Measurements from ENCODE around the gene FMO2. TPM values are rescaled to one million over a fixed set of nuclear protein-coding genes. Genes with fewer than 3 reads are reported as not detected.
A peak's percentile ranks its signal among the peaks of the same experiment; 100 is the strongest.

Gene FMO2
- total RNA-seq, 3 donors from 2014 or later: 79.5 to 141 (median 132) TPM

DNA sequence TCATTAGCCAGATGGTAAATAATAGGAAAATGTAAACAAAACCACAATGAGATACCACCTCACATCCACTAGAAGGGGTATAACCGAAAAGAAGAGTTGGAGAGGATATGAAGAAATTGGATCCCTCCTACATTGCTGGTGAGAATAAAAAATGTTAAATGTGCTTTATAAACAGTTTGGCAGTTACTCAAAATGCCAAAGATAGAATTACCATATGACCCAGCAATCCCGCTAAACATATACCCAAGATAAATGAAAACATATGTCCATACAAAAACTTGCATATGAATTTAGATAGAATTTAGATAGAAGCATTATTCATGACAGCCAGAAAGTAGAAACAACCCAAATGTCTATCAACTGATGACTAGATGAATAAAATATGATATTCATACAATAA lies 4.4 kb upstream of the FMO2 start:
- TF ChIP-seq POLR2A (IDR thresholded peaks at IDR 0.05): no peak
- no peak for TF ChIP-seq CTCF (IDR thresholded peaks at IDR 0.05)

GRCh38 chr1:171188388-171189266 lies 3.5 kb downstream of the FMO2 start:
- Histone ChIP-seq H3K4me1 (no peaks in the 10 kb centered on the region), H3K4me3 (peak overlapping the region in 2 of 3 donors; percentile 43 to 71), H3K27me3 (no peaks in the 10 kb centered on the region), H3K36me3 (no peaks in the 10 kb centered on the region), H3K27ac (peak overlapping the region in 1 of 2 donors; percentile 56), H3K9me3 (no peaks in the 10 kb centered on the region)
- peak in 1 of 2 donors; percentile 23 for DNase-seq (ENCODE audit: low spot score in 2 of 2)
- intact Hi-C loops (cut with DNase I; ENCODE audit: low total_unique reads): no loop called here
- TF ChIP-seq CTCF (IDR thresholded peaks at IDR 0.05) (peak; percentile 41 to 68 (median 64)), POLR2A (IDR thresholded peaks at IDR 0.05) (no peak)

More for the DNA sequence above, 4.4 kb upstream of the FMO2 start:
- no peaks in the 10 kb centered on the region for H3K9me3 ChIP-seq
- H3K36me3 ChIP-seq: no peaks in the 10 kb centered on the region
- no peak overlapping the region for H3K4me3 ChIP-seq
- intact Hi-C loops (cut with DNase I; ENCODE audit: low total_unique reads): no loop called here
- H3K27ac ChIP-seq: no peak overlapping the region
- no peaks in the 10 kb centered on the region for H3K27me3 ChIP-seq
- H3K4me1 ChIP-seq: no peaks in the 10 kb centered on the region
- no peak for DNase-seq (ENCODE audit: low spot score in 2 of 2)

DNA sequence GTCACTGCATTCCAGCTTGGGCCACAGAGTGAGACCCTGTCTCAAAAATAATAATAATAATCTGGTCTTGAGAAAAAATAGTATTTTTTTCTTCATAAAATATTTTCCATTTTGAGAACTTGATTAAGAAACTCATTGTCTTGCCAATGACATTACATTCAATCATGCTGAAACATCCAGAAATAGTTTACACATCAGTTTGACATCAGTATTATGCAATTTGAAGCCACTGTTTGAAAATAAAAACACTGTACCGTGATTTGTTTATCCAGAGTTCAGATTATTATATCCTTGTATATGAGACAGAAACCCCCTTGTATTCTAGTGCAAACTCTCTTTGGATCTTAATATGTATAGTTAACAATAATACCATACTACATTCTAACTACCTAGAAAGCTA lies 6.9 kb downstream of the FMO2 start:
- H3K27me3 ChIP-seq: no peaks in the 10 kb centered on the region
- H3K9me3 ChIP-seq: no peaks in the 10 kb centered on the region
- no peaks in the 10 kb centered on the region for H3K4me1 ChIP-seq
- intact Hi-C loops (cut with DNase I; ENCODE audit: low total_unique reads): no loop called here
- TF ChIP-seq POLR2A (IDR thresholded peaks at IDR 0.05): no peak
- TF ChIP-seq CTCF (IDR thresholded peaks at IDR 0.05): no peak
- TF ChIP-seq POLR2AphosphoS5 (IDR thresholded peaks at IDR 0.05): no peak
- no peak for DNase-seq (ENCODE audit: low spot score in 2 of 2)
- H3K4me3 ChIP-seq: no peak overlapping the region
- H3K36me3 ChIP-seq: no peaks in the 10 kb centered on the region
- H3K27ac ChIP-seq: peak overlapping the region in 1 of 2 donors; percentile 64

DNA sequence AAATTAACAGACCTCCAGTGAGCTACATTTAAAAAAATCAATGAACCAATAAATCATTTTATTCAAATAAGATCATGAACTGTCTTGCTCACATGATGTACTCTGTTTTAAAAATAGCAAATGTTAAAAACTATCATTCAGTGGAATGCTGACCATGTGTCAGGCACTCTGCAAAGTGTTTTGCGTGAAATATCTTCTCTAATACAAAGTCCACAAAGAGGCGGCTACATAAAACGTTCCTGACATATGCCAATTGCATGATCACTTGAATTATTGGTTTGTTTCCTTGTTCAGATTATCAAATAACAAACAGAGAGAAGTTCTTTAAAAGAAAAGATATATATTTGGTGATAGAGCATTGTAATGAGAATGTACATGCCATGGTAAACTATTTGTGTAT lies 10.7 kb downstream of the FMO2 start:
- Histone ChIP-seq H3K4me3 (no peak overlapping the region), H3K9me3 (no peaks in the 10 kb centered on the region), H3K36me3 (no peaks in the 10 kb centered on the region), H3K27me3 (no peaks in the 10 kb centered on the region), H3K4me1 (no peaks in the 10 kb centered on the region), H3K27ac (peak overlapping the region in 1 of 2 donors; percentile 45)
- no peak for TF ChIP-seq CTCF (IDR thresholded peaks at IDR 0.05)
- TF ChIP-seq POLR2AphosphoS5 (IDR thresholded peaks at IDR 0.05): no peak
- no peak for TF ChIP-seq POLR2A (IDR thresholded peaks at IDR 0.05)
- intact Hi-C loops (cut with DNase I; ENCODE audit: low total_unique reads): no loop called here
- DNase-seq (ENCODE audit: low spot score in 2 of 2): no peak

- no peaks in the 10 kb centered on the region for H3K36me3 ChIP-seq
- TF ChIP-seq CTCF (IDR thresholded peaks at IDR 0.05) (no peak), POLR2AphosphoS5 (IDR thresholded peaks at IDR 0.05) (no peak), POLR2A (IDR thresholded peaks at IDR 0.05) (no peak)
- no peaks in the 10 kb centered on the region for H3K27me3 ChIP-seq
- no peaks in the 10 kb centered on the region for H3K9me3 ChIP-seq
- intact Hi-C loops (cut with DNase I; ENCODE audit: low total_unique reads): no loop called here
- H3K4me3 ChIP-seq: no peak overlapping the region
- peak overlapping the region in 1 of 2 donors; percentile 45 for H3K27ac ChIP-seq
- H3K4me1 ChIP-seq: no peaks in the 10 kb centered on the region
- DNase-seq (ENCODE audit: low spot score in 2 of 2): no peak
Measured at GRCh38 chr1:171196351-171196750, 11.3 kb downstream of the FMO2 start.
